PFSK-1 (cell line): ENCODE results near the gene FAM200A.

ENCODE experiments used
- FOXP2 ChIP-seq: optimal IDR thresholded peaks from 2 replicates; pipeline ENCODE3; 2011; ENCODE audit warnings: borderline replicate concordance, control low read depth, inconsistent platforms; ENCODE audit not compliant: insufficient read depth; ENCODE audit errors: extremely low read length, extremely low read depth
- POLR2AphosphoS5 ChIP-seq: IDR thresholded peaks from 2 replicates; pipeline ENCODE4 v1.6.1; 2012; ENCODE audit warnings: low read depth, mild to moderate bottlenecking, control low read depth, low read length, moderate library complexity
- SIN3A ChIP-seq: IDR thresholded peaks from 2 replicates; pipeline ENCODE4 v1.6.1; 2012; ENCODE audit warnings: mild to moderate bottlenecking, low read length, moderate library complexity, borderline replicate concordance; ENCODE audit not compliant: insufficient read depth
- TAF1 ChIP-seq: IDR thresholded peaks from 2 replicates; pipeline ENCODE4 v1.6.1; 2012; ENCODE audit warnings: low read length, control low read depth, borderline replicate concordance; ENCODE audit not compliant: insufficient read depth
- TF ChIP-seq, protein P1 (sequence below), 2 experiments: IDR thresholded peaks; 2 replicates each; pipeline versions ENCODE4 v1.6.1 to v1.8.0; 2011 to 2012; ENCODE audit warnings: low read depth in 2 of 2, low read length in 2 of 2, control low read depth in 1 of 2, inconsistent platforms in 1 of 2, mild to moderate bottlenecking in 1 of 2, moderate library complexity in 1 of 2; ENCODE audit not compliant: insufficient read depth in 1 of 2

Gene FAM200A

DNA sequence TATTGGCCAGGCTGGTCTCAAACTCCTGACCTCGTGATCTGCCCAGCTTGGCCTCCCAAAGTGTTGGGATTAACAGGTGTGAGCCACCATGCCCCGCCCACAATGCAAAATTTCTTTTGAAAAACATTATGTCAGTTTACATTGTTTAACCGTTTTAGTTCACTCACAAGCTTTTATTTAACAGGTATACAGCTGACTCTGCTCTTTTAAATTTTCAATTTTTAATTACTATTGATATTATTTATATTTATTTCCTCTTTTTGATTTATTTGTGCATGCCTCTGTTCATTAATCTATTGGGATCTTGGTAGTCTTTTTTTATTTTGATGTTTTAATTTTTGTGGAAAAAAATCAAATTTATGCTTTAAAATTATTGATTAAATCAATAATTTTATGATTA lies 30.5 kb downstream of the FAM200A start:
- TF ChIP-seq, protein P1, sequence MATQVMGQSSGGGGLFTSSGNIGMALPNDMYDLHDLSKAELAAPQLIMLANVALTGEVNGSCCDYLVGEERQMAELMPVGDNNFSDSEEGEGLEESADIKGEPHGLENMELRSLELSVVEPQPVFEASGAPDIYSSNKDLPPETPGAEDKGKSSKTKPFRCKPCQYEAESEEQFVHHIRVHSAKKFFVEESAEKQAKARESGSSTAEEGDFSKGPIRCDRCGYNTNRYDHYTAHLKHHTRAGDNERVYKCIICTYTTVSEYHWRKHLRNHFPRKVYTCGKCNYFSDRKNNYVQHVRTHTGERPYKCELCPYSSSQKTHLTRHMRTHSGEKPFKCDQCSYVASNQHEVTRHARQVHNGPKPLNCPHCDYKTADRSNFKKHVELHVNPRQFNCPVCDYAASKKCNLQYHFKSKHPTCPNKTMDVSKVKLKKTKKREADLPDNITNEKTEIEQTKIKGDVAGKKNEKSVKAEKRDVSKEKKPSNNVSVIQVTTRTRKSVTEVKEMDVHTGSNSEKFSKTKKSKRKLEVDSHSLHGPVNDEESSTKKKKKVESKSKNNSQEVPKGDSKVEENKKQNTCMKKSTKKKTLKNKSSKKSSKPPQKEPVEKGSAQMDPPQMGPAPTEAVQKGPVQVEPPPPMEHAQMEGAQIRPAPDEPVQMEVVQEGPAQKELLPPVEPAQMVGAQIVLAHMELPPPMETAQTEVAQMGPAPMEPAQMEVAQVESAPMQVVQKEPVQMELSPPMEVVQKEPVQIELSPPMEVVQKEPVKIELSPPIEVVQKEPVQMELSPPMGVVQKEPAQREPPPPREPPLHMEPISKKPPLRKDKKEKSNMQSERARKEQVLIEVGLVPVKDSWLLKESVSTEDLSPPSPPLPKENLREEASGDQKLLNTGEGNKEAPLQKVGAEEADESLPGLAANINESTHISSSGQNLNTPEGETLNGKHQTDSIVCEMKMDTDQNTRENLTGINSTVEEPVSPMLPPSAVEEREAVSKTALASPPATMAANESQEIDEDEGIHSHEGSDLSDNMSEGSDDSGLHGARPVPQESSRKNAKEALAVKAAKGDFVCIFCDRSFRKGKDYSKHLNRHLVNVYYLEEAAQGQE (IDR thresholded peaks at IDR 0.05; ENCODE audit: insufficient read depth in 1 of 2, low read depth in 2 of 2, low read length in 2 of 2), result no peak
- TF ChIP-seq FOXP2, result no peak
- TF ChIP-seq SIN3A, result no peak
- no peak for TF ChIP-seq TAF1
- TF ChIP-seq POLR2AphosphoS5, result no peak

DNA sequence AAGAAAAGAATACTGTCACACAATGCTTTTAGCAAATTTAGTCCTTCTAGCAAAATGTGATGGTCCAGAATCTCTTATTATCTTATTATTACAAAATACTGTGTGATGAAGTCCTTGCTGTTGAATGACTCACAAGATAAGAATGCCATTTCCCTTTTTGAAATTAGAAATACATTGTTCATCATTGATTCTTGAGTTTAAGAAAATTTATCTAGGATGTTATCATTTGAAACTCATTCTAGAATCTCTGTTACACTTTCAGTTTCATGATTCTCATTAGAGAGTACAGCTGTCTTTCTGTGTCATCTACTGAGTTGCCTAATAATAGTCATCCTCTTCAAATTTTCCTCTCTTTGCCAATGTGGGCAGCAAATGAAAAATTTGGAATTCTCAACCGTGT lies 37.9 kb downstream of the FAM200A start:
- TF ChIP-seq, protein P1 (IDR thresholded peaks at IDR 0.05; ENCODE audit: insufficient read depth in 1 of 2, low read depth in 2 of 2, low read length in 2 of 2), result no peak

DNA sequence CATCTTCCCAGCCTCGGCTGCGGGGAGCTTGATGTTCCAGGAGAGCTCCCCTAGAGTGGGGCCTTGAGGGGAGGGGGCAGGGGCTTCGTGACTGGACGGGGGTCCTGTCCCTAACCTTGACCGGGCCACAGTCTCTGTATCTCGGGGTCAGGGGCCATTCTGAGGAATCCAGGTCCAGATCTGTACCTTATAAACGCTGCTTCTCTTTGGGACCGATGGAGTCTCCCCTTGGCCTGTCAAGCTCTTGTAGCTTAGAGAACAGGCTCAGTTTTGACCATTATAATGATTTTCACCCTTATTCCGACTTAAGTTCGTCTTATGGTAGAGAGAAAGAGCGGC lies 46.6 kb downstream of the FAM200A start:
- TF ChIP-seq POLR2AphosphoS5 (no peak), FOXP2 (no peak), SIN3A (no peak), TAF1 (no peak)
- TF ChIP-seq, protein P1 (IDR thresholded peaks at IDR 0.05; ENCODE audit: insufficient read depth in 1 of 2, low read depth in 2 of 2, low read length in 2 of 2), result no peak

DNA sequence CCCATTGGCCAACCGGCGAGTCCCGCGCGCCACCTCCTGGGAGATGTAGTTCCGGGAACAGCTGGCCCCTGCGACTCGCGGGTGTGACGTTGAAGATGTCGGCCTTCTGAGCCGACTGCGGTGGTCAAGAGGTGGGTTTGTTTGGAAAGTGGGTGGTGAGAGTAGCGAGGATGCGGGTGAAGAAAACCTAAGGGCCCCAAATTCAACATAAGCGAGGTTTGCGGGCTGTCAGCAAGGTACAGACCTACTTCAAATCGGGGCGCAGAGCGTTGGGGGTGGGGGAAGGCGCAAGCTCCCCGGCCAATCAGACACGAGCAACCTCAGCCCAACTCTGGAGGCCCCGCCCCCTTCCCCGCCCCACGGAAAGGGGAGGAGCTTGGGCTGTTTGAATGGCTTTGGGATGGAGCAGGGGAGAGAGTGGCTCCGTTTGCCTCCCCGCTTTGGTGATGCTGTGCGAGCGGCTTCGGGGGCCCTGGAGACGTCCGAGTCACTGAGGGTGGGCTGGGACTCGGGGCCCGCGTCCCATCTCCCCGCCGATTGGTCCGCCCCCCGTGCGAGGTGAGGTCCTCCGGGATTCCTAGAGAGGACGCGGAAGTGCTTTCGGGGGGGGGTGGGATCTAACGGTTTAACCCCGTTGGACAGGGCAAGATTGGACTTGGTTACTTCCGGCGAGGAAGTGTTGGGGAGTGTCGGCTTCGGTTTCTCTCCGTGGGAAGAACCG lies 47.2 kb downstream of the FAM200A start, which contains the start of gene ZKSCAN5:
Gene ZKSCAN5 (plus strand): TSS at position 60 of the 721 bp plus-strand sequence. CDS start 1,383 bp downstream, outside the sequence.
- TF ChIP-seq, protein P1 (IDR thresholded peaks at IDR 0.05; ENCODE audit: insufficient read depth in 1 of 2, low read depth in 2 of 2, low read length in 2 of 2), result no peak
- TF ChIP-seq FOXP2, result peak; percentile 69
- TF ChIP-seq POLR2AphosphoS5, result peak; percentile 51
- TF ChIP-seq TAF1, result peak; percentile 88; the same call in 1 of the 2 replicates
- 0 out of 2 replicates have a peak, but pooled peaks have one; percentile 4 for TF ChIP-seq SIN3A

DNA sequence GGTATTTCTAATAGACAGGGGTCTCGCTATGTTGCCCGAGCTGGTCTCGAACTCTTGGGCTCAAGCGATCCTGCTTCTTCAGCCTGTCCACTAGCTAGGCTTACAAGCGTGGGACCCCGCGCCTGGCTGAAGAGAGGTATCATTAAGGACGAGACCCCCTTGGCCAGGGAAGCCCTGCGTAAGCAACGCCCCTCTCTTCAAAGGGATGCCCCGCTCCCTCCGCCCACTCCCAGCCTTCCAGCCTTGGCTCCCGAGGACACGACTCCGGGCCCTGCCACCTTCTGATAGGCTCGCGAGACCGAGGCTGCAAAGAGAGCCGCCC lies 47.7 kb downstream of the FAM200A start:
- no peak for TF ChIP-seq FOXP2
- TF ChIP-seq, protein P1 (IDR thresholded peaks at IDR 0.05; ENCODE audit: insufficient read depth in 1 of 2, low read depth in 2 of 2, low read length in 2 of 2), result no peak
- no peak for TF ChIP-seq TAF1
- no peak for TF ChIP-seq POLR2AphosphoS5
- no peak for TF ChIP-seq SIN3A
